GM12864 (cell line): ENCODE data around the gene MGAT4D.
"Not testable (repeated sequence)": the region's sequence is repeated elsewhere in the genome, so short reads cannot be mapped to it uniquely, and the experiment has no call there.

ENCODE experiments used
- DNase-seq: peaks from one replicate; pipeline ENCODE4 v3.0.0-alpha.2; 2011; ENCODE audit warnings: low read depth
- H3K4me3 ChIP-seq: 2 replicates; pipeline ENCODE4 v1.5.1; 2011; ENCODE audit warnings: mild to moderate bottlenecking, low read depth, low read length, control low read depth
- CTCF ChIP-seq: IDR thresholded peaks from 2 replicates; pipeline ENCODE4 v1.5.1; 2011; ENCODE audit warnings: low read depth, mild to moderate bottlenecking, moderate library complexity, low read length, control low read depth, inconsistent platforms; ENCODE audit errors: missing control alignments

Gene MGAT4D

GRCh38 chr4:140466146-140466545 lies 31.9 kb downstream of the MGAT4D start:
- no peak for DNase-seq
- no peak for TF ChIP-seq CTCF
- H3K4me3 ChIP-seq = no peak overlapping the region

- no peak for DNase-seq
Measured at GRCh38 chr4:140463614-140464013, 34.5 kb downstream of the MGAT4D start.

DNA sequence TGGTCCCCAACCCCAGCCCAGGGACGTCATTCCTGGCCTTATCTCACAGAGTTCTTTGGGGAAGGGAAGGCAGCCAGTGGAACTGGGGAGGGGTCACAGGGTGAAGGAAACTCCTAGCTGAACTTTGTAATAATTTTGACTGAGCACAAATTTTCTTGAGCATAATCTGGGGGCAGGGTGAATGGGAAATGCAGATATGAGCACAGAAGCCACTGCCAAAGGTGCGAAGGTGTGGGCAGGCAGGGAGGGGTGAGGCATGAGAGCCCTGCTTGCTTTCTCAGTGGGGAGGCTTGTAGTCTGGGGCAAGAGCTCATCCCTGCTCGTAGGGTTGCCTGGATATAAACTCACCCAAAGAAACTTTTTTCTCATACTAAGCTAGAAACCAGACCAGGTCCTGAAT lies 34.9 kb downstream of the MGAT4D start:
- no peak for TF ChIP-seq CTCF
- no peak overlapping the region for H3K4me3 ChIP-seq
- DNase-seq = no peak

More at GRCh38 chr4:140463614-140464013, 34.5 kb downstream of the MGAT4D start:
- no peak overlapping the region for H3K4me3 ChIP-seq
- no peak for TF ChIP-seq CTCF

DNA sequence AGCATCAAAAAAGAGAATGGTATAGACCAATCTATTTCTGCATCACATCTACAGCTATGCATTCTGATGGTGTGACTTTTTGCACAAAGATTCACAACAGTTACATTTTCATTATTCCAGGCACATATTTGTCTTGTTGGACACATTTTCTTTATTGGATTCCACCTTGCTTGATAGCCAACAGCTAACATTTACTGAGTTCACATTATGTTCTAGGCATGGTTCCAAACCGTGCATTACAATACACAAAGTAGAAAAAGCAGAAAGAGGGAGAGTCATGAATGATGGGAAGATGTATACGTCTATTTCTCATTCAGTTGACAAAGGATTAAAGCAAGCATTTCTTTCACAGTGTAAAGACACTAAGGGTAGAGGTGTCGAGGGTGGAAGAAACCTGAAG lies 47.7 kb downstream of the MGAT4D start:
- H3K4me3 ChIP-seq = no peak overlapping the region
- TF ChIP-seq CTCF = no peak
- DNase-seq = no peak

- no peak for TF ChIP-seq CTCF
- no peak for DNase-seq
- no peak overlapping the region for H3K4me3 ChIP-seq
Measured at GRCh38 chr4:140448830-140449229, 49.3 kb downstream of the MGAT4D start.

- TF ChIP-seq CTCF = no peak
- DNase-seq = no peak
- H3K4me3 ChIP-seq = no peak overlapping the region
Measured at GRCh38 chr4:140448162-140448561, 49.9 kb downstream of the MGAT4D start.

GRCh38 chr4:140444347-140444746 lies 53.7 kb downstream of the MGAT4D start:
- not testable (repeated sequence) for H3K4me3 ChIP-seq, DNase-seq
